ENCODE measurements around the gene SCRN1.
A peak's percentile ranks its signal among the peaks of the same experiment; 100 is the strongest.

SCRN1 gene

GRCh38 chr7:30003098-30003497, 13.5 kb upstream of the SCRN1 start:
- DNase-seq: no peak

GRCh38 chr7:30001998-30002397, 12.4 kb upstream of the SCRN1 start:
- DNase-seq: no peak

GRCh38 chr7:29998489-29998888, 8.9 kb upstream of the SCRN1 start:
- DNase-seq: no peak

- DNase-seq: no peak
Measured at GRCh38 chr7:29996321-29996720, 6.7 kb upstream of the SCRN1 start.

- no peak for DNase-seq
Measured at GRCh38 chr7:29995652-29996051, 6.1 kb upstream of the SCRN1 start.

- DNase-seq: no peak
Measured at GRCh38 chr7:29993140-29993539, 3.5 kb upstream of the SCRN1 start.

- DNase-seq: no peak
Measured at GRCh38 chr7:29991937-29992336, 2.3 kb upstream of the SCRN1 start.

GRCh38 chr7:29990931-29991330, 1.3 kb upstream of the SCRN1 start:
- no peak for DNase-seq

- peak; percentile 35 to 52 for DNase-seq
Measured at GRCh38 chr7:29988424-29989256, 961 bp downstream of the SCRN1 start.

- DNase-seq: peak; percentile 52 to 71
Measured at GRCh38 chr7:29987811-29988317, 1.7 kb downstream of the SCRN1 start.

GRCh38 chr7:29987083-29987482, 2.5 kb downstream of the SCRN1 start:
- no peak for DNase-seq

GRCh38 chr7:29980151-29980550, 9.4 kb downstream of the SCRN1 start:
- DNase-seq: no peak

GRCh38 chr7:29977886-29978651, 11.5 kb downstream of the SCRN1 start:
- DNase-seq: no peak

- peak; percentile 28 to 43 for DNase-seq
Measured at GRCh38 chr7:29976673-29977415, 12.8 kb downstream of the SCRN1 start.

GRCh38 chr7:29976266-29976665, 13.3 kb downstream of the SCRN1 start:
- peak in 1 of 2 donors; percentile 10 for DNase-seq

- no peak for DNase-seq
Measured at GRCh38 chr7:29975561-29975960, 14.0 kb downstream of the SCRN1 start.

GRCh38 chr7:29974286-29974685, 15.3 kb downstream of the SCRN1 start:
- DNase-seq: no peak

GRCh38 chr7:29972315-29972669, 17.3 kb downstream of the SCRN1 start:
- DNase-seq: no peak

- no peak for DNase-seq
Measured at GRCh38 chr7:29971566-29972314, 17.9 kb downstream of the SCRN1 start.

GRCh38 chr7:29970158-29970557, 19.4 kb downstream of the SCRN1 start:
- no peak for DNase-seq

- no peak for DNase-seq
Measured at GRCh38 chr7:29969738-29970137, 19.9 kb downstream of the SCRN1 start.

- no peak for DNase-seq
Measured at GRCh38 chr7:29968683-29969395, 20.8 kb downstream of the SCRN1 start.
